GM06990 (cell line): ENCODE measurements around the gene EHBP1.
A peak's percentile ranks its signal among the peaks of the same experiment; 100 is the strongest.

Experiments used
- DNase-seq: peaks from one replicate; pipeline ENCODE4 v3.0.0-alpha.2; 2011; ENCODE audit not compliant: insufficient read length; ENCODE audit errors: extremely low read depth
- H3K27me3 ChIP-seq: replicated peaks from 2 replicates; pipeline ENCODE4 v1.6.0; 2011; ENCODE audit warnings: low read length; ENCODE audit not compliant: control insufficient read depth, insufficient read depth
- H3K36me3 ChIP-seq: 2 replicates; pipeline ENCODE4 v1.5.1; 2011; ENCODE audit warnings: low read length; ENCODE audit not compliant: control insufficient read depth, insufficient read depth
- H3K4me3 ChIP-seq: replicated peaks from 2 replicates; pipeline ENCODE4 v1.5.1; 2011; ENCODE audit warnings: low read depth, mild to moderate bottlenecking, control low read depth, low read length
- TF ChIP-seq, protein P1 (sequence below): IDR thresholded peaks from 2 replicates; pipeline ENCODE4 v1.5.1; 2011; ENCODE audit warnings: low read length, control low read depth, mild to moderate bottlenecking, inconsistent platforms; ENCODE audit not compliant: insufficient read depth, poor library complexity, severe bottlenecking

The EHBP1 gene

DNA sequence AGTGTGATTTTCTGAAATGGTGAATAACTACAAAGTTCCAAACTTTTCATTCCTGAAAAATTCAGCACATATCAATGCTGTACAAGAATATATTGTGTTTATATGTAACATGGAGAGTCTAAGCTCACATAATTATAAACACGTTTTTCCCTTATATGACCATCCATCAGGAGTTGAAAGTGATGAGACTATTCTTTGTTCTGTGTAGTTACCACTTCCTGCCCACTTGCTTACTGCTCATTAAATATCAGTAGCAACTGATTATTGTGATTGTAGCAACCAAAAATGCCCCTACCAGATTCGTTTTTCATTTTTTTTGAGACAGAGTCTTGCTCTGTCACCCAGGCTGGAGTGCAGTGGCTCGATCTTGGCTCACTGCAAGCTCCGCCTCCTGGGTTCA, 375.9 kb downstream of the EHBP1 start:
- DNase-seq = peak; percentile 6
- TF ChIP-seq, protein P1, sequence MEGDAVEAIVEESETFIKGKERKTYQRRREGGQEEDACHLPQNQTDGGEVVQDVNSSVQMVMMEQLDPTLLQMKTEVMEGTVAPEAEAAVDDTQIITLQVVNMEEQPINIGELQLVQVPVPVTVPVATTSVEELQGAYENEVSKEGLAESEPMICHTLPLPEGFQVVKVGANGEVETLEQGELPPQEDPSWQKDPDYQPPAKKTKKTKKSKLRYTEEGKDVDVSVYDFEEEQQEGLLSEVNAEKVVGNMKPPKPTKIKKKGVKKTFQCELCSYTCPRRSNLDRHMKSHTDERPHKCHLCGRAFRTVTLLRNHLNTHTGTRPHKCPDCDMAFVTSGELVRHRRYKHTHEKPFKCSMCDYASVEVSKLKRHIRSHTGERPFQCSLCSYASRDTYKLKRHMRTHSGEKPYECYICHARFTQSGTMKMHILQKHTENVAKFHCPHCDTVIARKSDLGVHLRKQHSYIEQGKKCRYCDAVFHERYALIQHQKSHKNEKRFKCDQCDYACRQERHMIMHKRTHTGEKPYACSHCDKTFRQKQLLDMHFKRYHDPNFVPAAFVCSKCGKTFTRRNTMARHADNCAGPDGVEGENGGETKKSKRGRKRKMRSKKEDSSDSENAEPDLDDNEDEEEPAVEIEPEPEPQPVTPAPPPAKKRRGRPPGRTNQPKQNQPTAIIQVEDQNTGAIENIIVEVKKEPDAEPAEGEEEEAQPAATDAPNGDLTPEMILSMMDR = no peak
- Histone ChIP-seq H3K27me3 (no peaks in the 10 kb centered on the region), H3K4me3 (no peak overlapping the region), H3K36me3 (no peaks in the 10 kb centered on the region)

DNA sequence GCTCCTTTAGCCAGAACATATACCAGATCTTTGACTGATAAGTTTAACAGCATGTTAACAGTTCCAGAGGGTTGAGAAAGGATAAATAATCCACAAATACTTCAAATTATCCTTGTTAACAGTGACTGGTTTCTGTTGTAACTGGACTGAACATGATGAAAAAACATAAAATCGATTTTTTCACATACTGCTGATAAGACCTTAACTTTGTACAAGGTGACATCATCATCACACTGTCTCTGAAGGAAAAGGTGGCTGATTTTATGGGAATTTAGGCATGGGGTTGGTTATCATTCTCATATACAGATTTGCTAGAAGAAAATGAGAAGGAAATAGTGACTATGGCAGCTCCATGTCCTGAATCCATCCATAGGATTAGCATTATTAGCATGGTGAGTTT, 381.2 kb downstream of the EHBP1 start:
- TF ChIP-seq, protein P1 = no peak
- H3K27me3 ChIP-seq = no peaks in the 10 kb centered on the region
- no peaks in the 10 kb centered on the region for H3K36me3 ChIP-seq
- no peak for DNase-seq
- H3K4me3 ChIP-seq = no peak overlapping the region

DNA sequence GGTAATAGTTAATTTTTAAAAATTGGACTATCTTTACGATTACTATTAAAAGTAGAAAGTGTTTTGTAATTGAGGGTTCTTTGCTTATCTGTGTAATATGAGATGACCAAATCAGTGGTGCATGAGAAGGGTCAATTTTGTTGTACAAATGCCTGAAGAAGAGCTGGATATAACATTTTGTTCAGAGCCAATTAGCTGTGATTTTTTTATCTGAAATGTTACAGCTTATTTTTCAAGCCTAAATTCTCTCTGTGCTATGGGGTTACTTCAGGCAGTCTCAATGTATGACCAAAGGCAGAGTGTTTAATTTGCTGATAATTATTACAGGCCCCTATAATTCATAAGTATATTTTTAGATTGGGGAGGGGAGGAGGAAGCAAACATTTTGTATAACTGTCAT, 386.9 kb downstream of the EHBP1 start:
- no peak overlapping the region for H3K4me3 ChIP-seq
- no peak for DNase-seq
- H3K27me3 ChIP-seq = no peaks in the 10 kb centered on the region
- no peaks in the 10 kb centered on the region for H3K36me3 ChIP-seq
- TF ChIP-seq, protein P1 = no peak

DNA sequence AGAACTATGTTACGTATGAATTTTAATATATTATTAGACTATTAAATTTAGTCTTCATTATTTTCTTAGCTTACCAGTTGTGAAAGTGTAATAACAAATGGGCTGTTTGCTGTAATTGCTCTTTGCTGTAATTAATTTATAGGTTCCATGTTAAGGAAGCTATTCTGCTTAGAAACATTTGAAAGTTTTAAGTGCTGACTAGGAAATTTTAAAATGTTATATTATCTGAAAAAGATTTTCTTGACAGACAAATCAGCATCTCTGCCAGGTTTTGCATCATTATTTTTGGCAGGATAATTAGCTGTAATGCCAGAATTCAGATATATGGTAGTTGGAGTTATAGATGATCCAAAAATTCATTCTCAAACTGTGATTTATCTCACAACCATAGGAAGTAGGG, 387.3 kb downstream of the EHBP1 start:
- Histone ChIP-seq H3K27me3 (no peaks in the 10 kb centered on the region), H3K4me3 (no peak overlapping the region), H3K36me3 (no peaks in the 10 kb centered on the region)
- TF ChIP-seq, protein P1 = no peak
- no peak for DNase-seq

DNA sequence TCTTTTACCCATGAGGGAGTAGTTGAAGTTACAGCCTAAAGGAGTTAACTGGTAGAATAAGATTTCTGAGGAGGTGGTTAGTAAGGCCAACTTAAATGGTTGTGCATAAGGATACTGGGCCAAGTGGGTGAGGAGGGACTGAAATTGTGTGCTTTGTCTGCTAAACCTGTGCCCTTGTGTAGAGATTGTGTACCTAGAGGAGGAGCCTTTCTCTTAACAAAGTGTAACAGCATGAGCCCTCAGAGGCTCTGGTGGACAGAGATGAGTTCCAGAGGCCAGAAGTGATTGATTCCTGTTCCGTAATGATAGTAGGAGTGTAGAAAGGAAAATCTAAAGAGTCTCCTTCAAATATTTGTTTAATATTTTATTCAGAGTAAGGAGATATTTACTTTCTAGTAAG, 388.0 kb downstream of the EHBP1 start:
- no peaks in the 10 kb centered on the region for H3K36me3 ChIP-seq
- TF ChIP-seq, protein P1 = no peak
- H3K27me3 ChIP-seq = no peaks in the 10 kb centered on the region
- DNase-seq = no peak
- no peak overlapping the region for H3K4me3 ChIP-seq
